H1 (cell line): ENCODE data around the gene PATL2. TPM values are rescaled to one million over a fixed set of nuclear protein-coding genes. Genes with fewer than 3 reads are reported as not detected.

Source experiments
- ATF2 ChIP-seq: IDR thresholded peaks from 2 replicates; pipeline ENCODE4 v1.6.1; 2012; ENCODE audit warnings: low read length, inconsistent platforms
- CHD7 ChIP-seq: fragments of 300-600 bp; sonication (generic); IDR thresholded peaks from 2 replicates; pipeline ENCODE4 v1.7.1; 2012; ENCODE audit warnings: low read length, moderate library complexity, mild to moderate bottlenecking, inconsistent platforms; ENCODE audit not compliant: insufficient replicate concordance
- CTCF ChIP-seq, 3 experiments: IDR thresholded peaks; 1 replicate in 2 of 3; 2 replicates in 1 of 3; pipeline versions ENCODE4 v1.5.1 to v1.6.1; 2011; ENCODE audit warnings: low read length in 3 of 3, mild to moderate bottlenecking in 3 of 3, inconsistent platforms in 2 of 3, low read depth in 1 of 3, moderate library complexity in 1 of 3; ENCODE audit not compliant: insufficient read depth in 1 of 3; ENCODE audit errors: control extremely low read depth in 1 of 3
- GABPA ChIP-seq: IDR thresholded peaks from 2 replicates; pipeline ENCODE4 v1.6.1; 2011; ENCODE audit warnings: mild to moderate bottlenecking, low read length, moderate library complexity, borderline replicate concordance; ENCODE audit not compliant: insufficient read depth
- POU5F1 ChIP-seq: IDR thresholded peaks from 2 replicates; pipeline ENCODE4 v1.6.1; 2011; ENCODE audit warnings: low read depth, mild to moderate bottlenecking, low read length, moderate library complexity
- RNF2 ChIP-seq: fragments of 200-900, 300-1000 bp; sonication (generic); IDR thresholded peaks from 2 replicates; pipeline ENCODE4 v1.7.1; 2016; ENCODE audit warnings: borderline replicate concordance, low read depth, mild to moderate bottlenecking, antibody characterized with exemption, low read length; ENCODE audit not compliant: poor library complexity, severe bottlenecking; ENCODE audit errors: missing control alignments
- SP4 ChIP-seq: IDR thresholded peaks from 2 replicates; pipeline ENCODE4 v1.6.1; 2012; ENCODE audit warnings: low read length, inconsistent platforms
- polyA plus RNA-seq, 7 experiments: library from polyadenylated mRNA; depleted of rRNA in 3 of 7; stranded (reverse) in 5 of 7; unstranded in 2 of 7; fragments of >200 nt in 5 of 7; fragments of 200-250 nt in 2 of 7; gene quantifications; 1 replicate in 5 of 7; 2 replicates in 1 of 7; 4 replicates in 1 of 7; pipeline versions ENCODE4 v1.2.1 to v1.2.3, GENCODE V29; 2011 to 2013; ENCODE audit warnings: missing spikeins in 2 of 7, mixed read lengths in 2 of 7
- total RNA-seq: library from RNA; stranded (reverse); fragmentation: NEBNext Ultra II Directional; extraction: Animal tissue kit (Norgen Biotek cat#: 25700); gene quantifications from 2 replicates; pipeline ENCODE4 v1.2.1, GENCODE V29; 2021

PATL2 gene
- total and polyA plus RNA-seq, 2 of the 8 experiments (the other 6 are each of a cell fraction or from before 2014, with no cell fraction given): 0.65 to 1.3 TPM

- TF ChIP-seq CHD7: no peak
- no peak for TF ChIP-seq POU5F1
- TF ChIP-seq CTCF (IDR thresholded peaks at IDR 0.05; ENCODE audit: control extremely low read depth in 1 of 3, insufficient read depth in 1 of 3, low read depth in 1 of 3, low read length in 3 of 3): no peak
- TF ChIP-seq ATF2: no peak
- no peak for TF ChIP-seq RNF2
- no peak for TF ChIP-seq GABPA
- no peak for TF ChIP-seq SP4
These were observed 16.7 kb downstream of the PATL2 start (continued) for GRCh38 chr15:44694416-44694815.
